Fibroblast of the aortic adventitia (primary cell): Measurements from ENCODE around the gene SYT7. TPM values are rescaled to one million over a fixed set of nuclear protein-coding genes. Genes with fewer than 3 reads are reported as not detected.
A peak's percentile ranks its signal among the peaks of the same experiment; 100 is the strongest.

Source experiments
- DNase-seq: peaks from one replicate; pipeline ENCODE4 v3.0.0-alpha.2; 2010; ENCODE audit warnings: low read depth
- H3K4me3 ChIP-seq: 2 replicates; pipeline ENCODE4 v1.5.1; 2011; ENCODE audit warnings: low read depth, mild to moderate bottlenecking, control low read depth, low read length, moderate library complexity
- total RNA-seq: library from RNA; depleted of rRNA; stranded (reverse); fragments of >200 nt; gene quantifications from 2 replicates; pipeline ENCODE4 v1.2.3, GENCODE V29; 2012; ENCODE audit warnings: low replicate concordance
- TF ChIP-seq, protein P1 (sequence below): IDR thresholded peaks from 2 replicates; pipeline ENCODE4 v1.5.1; 2011; ENCODE audit warnings: mild to moderate bottlenecking, low read length, control low read depth, inconsistent platforms; ENCODE audit not compliant: insufficient read depth

Gene SYT7
- total RNA-seq, 1 donor: 112 TPM

DNA sequence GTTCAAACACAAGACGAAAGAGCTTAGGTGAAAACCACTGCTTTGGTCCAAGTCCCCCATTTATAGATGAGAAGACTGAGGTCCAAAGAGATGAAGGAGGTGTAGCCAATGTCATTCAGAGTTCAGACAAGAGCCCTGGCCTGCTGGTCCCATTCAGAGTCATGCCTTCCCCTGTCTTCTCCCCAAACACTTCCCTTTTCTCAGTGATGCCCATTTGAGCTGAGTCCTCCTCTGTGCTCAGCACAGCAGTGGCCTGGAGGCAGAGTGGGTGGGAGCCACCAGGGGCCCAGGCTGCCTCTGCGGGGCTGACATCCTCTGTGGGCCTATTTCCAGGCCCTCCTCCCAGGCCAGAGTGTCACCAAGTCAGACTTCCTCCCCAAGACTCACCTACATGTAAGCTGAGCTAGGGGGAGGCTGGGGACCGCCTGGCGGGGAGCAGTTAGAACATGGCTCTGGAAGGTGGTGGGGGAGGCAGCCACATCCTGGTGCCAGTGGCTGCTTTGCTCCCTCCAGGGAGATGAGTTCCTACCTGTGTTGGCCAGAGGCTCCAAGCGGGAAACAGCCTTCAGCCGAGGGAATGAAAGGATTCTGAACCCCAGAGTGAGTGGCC is 94.8 kb downstream of the SYT7 start:
- TF ChIP-seq, protein P1, sequence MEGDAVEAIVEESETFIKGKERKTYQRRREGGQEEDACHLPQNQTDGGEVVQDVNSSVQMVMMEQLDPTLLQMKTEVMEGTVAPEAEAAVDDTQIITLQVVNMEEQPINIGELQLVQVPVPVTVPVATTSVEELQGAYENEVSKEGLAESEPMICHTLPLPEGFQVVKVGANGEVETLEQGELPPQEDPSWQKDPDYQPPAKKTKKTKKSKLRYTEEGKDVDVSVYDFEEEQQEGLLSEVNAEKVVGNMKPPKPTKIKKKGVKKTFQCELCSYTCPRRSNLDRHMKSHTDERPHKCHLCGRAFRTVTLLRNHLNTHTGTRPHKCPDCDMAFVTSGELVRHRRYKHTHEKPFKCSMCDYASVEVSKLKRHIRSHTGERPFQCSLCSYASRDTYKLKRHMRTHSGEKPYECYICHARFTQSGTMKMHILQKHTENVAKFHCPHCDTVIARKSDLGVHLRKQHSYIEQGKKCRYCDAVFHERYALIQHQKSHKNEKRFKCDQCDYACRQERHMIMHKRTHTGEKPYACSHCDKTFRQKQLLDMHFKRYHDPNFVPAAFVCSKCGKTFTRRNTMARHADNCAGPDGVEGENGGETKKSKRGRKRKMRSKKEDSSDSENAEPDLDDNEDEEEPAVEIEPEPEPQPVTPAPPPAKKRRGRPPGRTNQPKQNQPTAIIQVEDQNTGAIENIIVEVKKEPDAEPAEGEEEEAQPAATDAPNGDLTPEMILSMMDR: no peak

DNA sequence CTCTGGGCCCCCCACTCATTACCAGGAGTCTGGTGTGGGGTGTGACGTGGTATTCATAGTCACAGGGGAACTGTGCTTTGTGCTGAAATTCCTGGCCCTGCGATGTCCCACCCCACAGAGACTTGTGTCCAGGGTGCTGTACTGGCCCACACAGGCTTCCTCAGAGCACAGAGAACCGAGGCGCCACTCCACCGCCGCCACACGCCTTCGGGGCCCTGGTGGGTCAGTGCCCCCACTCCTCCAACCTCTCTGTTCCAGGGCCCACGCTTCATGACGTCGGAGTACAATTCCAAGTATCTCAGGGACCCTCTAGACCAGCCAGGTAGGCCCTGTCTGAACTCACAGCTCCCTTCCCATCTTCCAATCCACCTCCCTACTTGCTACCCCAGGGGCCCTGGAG is 95.8 kb downstream of the SYT7 start:
- no peak for DNase-seq
- TF ChIP-seq, protein P1: no peak
- H3K4me3 ChIP-seq: no peak overlapping the region

More for the DNA sequence above, 94.8 kb downstream of the SYT7 start:
- no peak for DNase-seq
- no peak overlapping the region for H3K4me3 ChIP-seq

DNA sequence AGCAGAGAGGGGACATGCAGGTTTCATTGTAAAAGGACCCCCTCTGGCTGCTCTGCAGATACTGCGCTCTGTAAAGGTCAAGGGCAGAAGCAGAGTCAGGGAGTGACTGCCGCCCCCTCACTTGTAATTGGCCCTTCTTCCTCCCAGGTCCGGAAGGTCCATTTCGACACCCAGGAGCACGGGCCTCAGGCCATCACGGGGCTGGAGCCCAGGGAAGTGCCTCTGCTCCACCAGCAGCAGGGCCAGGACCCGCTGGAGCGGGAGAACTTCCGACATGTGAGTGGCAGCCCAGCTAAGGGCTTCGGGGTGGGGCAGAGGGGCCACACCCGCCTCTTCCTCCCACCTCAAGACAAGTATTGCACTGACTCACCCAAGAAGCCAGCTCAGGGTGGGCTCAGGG is 96.3 kb downstream of the SYT7 start:
- no peak for DNase-seq
- no peak overlapping the region for H3K4me3 ChIP-seq
- TF ChIP-seq, protein P1: no peak

DNA sequence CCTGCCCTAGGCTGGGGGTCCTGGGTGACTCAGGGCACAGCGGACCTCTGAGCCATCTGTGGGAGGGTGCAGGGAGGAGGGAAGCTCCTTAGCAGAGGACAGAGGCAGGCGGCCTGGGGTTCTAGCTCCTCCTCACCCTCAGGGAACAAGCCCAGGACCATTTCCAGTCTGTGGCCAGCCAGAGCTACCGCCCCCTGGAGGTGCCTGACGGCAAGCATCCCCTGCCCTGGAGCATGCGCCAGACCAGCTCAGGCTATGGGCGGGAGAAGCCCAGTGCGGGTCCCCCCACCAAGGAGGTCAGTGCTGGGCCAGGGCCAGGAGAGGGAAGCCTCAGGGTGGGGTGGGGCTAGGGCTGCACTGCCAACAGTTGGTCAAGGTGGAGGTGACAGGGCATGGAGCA is 98.4 kb downstream of the SYT7 start:
- H3K4me3 ChIP-seq: no peak overlapping the region
- DNase-seq: no peak
- TF ChIP-seq, protein P1: peak; percentile 69

DNA sequence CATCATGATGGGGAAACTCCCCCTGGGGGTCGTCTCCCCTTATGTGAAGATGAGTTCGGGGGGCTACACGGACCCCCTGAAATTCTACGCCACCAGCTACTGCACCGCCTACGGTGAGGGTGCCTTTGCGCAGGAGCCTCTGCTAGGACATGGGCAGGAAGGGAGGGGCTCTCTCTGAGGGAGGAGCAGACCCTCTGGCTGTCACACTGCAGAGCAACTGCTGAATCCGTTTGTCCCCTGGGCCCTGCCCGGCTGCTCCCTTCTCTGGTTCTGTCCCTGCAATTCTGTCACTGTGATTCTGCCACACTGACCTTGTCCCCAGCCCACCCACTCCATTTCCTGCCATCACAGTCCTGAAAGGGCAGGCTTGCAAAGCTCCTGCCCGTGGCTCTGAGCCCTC is 99.1 kb downstream of the SYT7 start:
- no peak for DNase-seq
- TF ChIP-seq, protein P1: no peak
- H3K4me3 ChIP-seq: no peak overlapping the region

DNA sequence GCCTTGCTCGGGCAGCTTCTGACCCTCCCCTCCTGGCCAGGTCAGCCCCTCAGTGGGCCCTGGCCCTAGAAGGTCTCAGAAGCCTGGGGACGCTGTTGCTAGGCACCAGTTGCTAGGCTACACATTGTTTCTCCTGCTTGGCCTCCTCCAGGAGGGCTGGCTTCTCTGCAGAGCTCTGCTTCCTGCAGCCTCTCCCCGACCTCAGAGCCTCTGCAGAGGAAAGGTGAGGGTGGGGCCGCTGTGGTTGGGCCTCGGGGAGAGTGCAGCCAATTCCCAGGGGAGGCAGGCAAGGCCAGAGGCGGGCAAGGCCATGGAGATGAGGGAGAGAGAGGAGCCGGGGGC is 99.9 kb downstream of the SYT7 start:
- no peak for DNase-seq
- H3K4me3 ChIP-seq: no peak overlapping the region

More for the DNA sequence above, 99.9 kb downstream of the SYT7 start:
- TF ChIP-seq, protein P1: no peak
